Measurements from ENCODE around the gene FSD2.

DNA sequence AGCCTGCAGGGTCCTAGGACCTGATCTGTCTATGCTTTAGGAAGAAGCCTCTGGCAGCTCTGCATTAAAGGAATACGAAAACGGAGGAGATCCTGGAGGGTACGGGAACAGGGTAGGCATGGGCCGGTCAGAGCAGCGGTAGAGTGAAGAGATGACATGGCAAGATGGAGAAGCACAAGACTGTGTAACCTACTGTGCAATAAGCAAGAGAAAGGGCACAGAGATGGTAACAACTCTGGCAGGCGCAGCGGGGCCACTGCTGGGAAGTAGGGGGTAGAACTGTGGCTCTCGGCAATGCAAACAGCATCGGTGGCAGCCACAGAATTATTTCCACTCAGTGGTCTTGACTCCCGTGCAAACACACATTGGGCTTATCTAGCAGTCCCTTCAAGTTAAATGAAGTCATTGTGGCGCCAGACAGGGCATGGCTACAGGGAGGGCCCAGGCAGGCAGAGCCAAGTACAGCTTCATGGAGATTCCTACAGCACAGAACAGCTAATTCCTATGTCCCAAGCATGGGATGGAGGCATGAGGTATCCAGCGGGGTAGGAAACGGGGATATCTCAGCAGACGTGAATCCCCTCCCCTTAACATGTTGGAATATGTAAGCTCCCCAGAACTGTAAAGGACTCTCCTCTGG lies 32.3 kb upstream of the FSD2 start:
- TF ChIP-seq CTCF (IDR thresholded peaks at IDR 0.05 in 8 of 11, conservative IDR thresholded peaks at IDR 0.05 in 3 of 11), result no peak
- TF ChIP-seq POLR2AphosphoS5 (IDR thresholded peaks at IDR 0.05), result no peak
- TF ChIP-seq POLR2A (IDR thresholded peaks at IDR 0.05), result no peak
